HCT116 (cell line): ENCODE data around the gene IGSF5.

Source experiments
- ATF3 ChIP-seq: IDR thresholded peaks from 2 replicates; pipeline ENCODE4 v1.6.1; 2012
- CBX3 ChIP-seq: IDR thresholded peaks from 2 replicates; pipeline ENCODE4 v1.6.1; 2012; ENCODE audit warnings: low read depth
- CTCF ChIP-seq, 3 experiments: fragments of 200-600 bp in 1 of 3; sonication (generic) in 1 of 3; IDR thresholded peaks in 2 of 3; conservative IDR thresholded peaks in 1 of 3; 2 replicates each; pipeline ENCODE4 v1.5.1; 2012 to 2017; ENCODE audit warnings: low read depth in 2 of 3, low read length in 2 of 3, antibody characterized with exemption in 1 of 3, borderline replicate concordance in 1 of 3, control low read depth in 1 of 3, mild to moderate bottlenecking in 1 of 3, mixed read lengths in 1 of 3, mixed run types in 1 of 3, moderate library complexity in 1 of 3; ENCODE audit not compliant: insufficient read depth in 1 of 3
- EZH2 ChIP-seq: fragments of 200-600 bp; sonication (generic); IDR thresholded peaks from 2 replicates; pipeline ENCODE4 v1.6.1; 2017; ENCODE audit warnings: antibody characterized with exemption, mixed run types
- EZH2phosphoT487 ChIP-seq: fragments of 200-600 bp; IDR thresholded peaks from 2 replicates; pipeline ENCODE4 v1.6.1; 2018; ENCODE audit warnings: antibody characterized with exemption, borderline replicate concordance
- JUND ChIP-seq: IDR thresholded peaks from 2 replicates; pipeline ENCODE4 v1.6.1; 2012
- POLR2A ChIP-seq: IDR thresholded peaks from 2 replicates; pipeline ENCODE4 v1.7.0; 2011; ENCODE audit warnings: borderline replicate concordance; ENCODE audit not compliant: insufficient read depth, insufficient read length; ENCODE audit errors: extremely low read depth
- POLR2AphosphoS5 ChIP-seq: IDR thresholded peaks from 2 replicates; pipeline ENCODE4 v1.6.1; 2011; ENCODE audit warnings: mild to moderate bottlenecking, low read depth, low read length, moderate library complexity
- RAD21 ChIP-seq: IDR thresholded peaks from 2 replicates; pipeline ENCODE4 v1.6.1; 2012; ENCODE audit warnings: low read depth, mild to moderate bottlenecking
- SIN3A ChIP-seq: IDR thresholded peaks from 2 replicates; pipeline ENCODE4 v1.6.1; 2012; ENCODE audit warnings: low read depth
- TCF7L2 ChIP-seq: IDR thresholded peaks from 2 replicates; pipeline ENCODE4 v1.7.0; 2011; ENCODE audit warnings: borderline replicate concordance, inconsistent platforms; ENCODE audit not compliant: insufficient read depth, insufficient read length; ENCODE audit errors: extremely low read depth
- YY1 ChIP-seq: IDR thresholded peaks from 2 replicates; pipeline ENCODE4 v1.6.1; 2011; ENCODE audit warnings: low read length, low read depth, moderate library complexity, mild to moderate bottlenecking; ENCODE audit not compliant: insufficient replicate concordance; ENCODE audit errors: extremely low read depth
- ZBTB33 ChIP-seq: IDR thresholded peaks from 2 replicates; pipeline ENCODE4 v1.6.1; 2011; ENCODE audit warnings: mild to moderate bottlenecking, low read length, moderate library complexity; ENCODE audit not compliant: insufficient replicate concordance; ENCODE audit errors: extremely low read depth
- ZNF274 ChIP-seq: fragments of 200-500 bp; sonication (Bioruptor generic); IDR thresholded peaks from 2 replicates; pipeline ENCODE4 v1.6.1; 2014; ENCODE audit warnings: mild to moderate bottlenecking, low read depth, low read length, inconsistent platforms

- TF ChIP-seq CTCF (IDR thresholded peaks at IDR 0.05 in 2 of 3, conservative IDR thresholded peaks at IDR 0.05 in 1 of 3; ENCODE audit: borderline replicate concordance in 1 of 3, insufficient read depth in 1 of 3, low read depth in 2 of 3, low read length in 2 of 3) (peak in 2 of 3 experiments; percentile 19 to 28; a peak in 2 of 6 replicates), EZH2 (no peak), SIN3A (no peak), POLR2AphosphoS5 (no peak), ZNF274 (no peak), CBX3 (no peak), TCF7L2 (no peak), POLR2A (no peak), ZBTB33 (no peak), EZH2phosphoT487 (no peak), YY1 (no peak), JUND (no peak), ATF3 (no peak), RAD21 (no peak)
Measured at GRCh38 chr21:39720126-39720778, 24.7 kb upstream of the IGSF5 start.
